Central memory CD4-positive, alpha-beta T cell (primary cell): ENCODE measurements around the gene P2RY13.

ENCODE experiments used
- DNase-seq: peaks from one replicate; pipeline ENCODE4 v3.0.0; 2022

Gene P2RY13

GRCh38 chr3:151289445-151289844 lies 39.9 kb downstream of the P2RY13 start:
- no peak for DNase-seq

DNA sequence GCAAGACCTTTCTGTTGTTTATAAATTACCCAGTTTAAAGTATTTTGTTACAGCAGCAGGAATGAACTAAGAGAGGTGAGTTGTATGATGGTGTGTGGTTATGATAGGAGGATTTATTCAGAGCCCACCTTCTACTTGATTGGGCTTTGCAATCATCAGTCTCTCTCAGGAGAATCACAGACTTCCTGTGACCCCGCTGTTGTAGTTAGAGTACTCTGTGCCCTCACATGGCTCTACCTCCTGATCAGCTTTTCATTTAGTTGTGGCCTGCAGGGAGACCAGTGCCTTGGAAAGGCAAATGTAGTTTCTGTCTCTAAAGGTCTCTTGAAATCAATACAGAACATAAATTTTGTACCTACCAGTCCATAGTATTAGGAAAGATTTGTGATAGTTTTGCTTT lies 43.4 kb downstream of the P2RY13 start:
- DNase-seq, result no peak

DNA sequence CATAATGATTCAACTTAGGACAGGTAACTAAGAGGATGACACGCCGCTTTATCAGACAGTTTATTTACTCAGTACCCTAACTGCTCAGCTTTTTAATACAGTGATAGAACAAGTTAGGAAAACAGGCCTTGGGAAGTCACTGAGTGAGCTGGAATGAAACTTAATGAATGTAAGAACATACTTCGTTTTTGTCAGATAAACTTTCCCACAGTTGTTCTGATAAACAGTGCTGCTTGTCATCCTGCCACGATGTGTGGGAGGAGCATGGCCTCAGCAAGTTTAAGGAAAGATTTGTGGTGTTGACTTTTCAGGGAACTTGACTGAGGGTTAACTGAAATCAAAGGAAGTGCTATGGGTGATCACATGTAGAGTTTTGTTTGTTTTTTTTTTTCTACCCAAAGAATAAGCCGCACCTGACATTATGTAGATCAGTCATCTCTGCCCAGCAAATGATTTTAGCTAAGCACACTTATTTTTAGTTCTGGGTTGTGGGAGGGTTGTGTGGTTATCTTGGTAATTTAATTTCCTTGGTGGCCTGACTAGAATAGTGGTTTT lies 45.4 kb downstream of the P2RY13 start:
- DNase-seq, result peak; percentile 12

DNA sequence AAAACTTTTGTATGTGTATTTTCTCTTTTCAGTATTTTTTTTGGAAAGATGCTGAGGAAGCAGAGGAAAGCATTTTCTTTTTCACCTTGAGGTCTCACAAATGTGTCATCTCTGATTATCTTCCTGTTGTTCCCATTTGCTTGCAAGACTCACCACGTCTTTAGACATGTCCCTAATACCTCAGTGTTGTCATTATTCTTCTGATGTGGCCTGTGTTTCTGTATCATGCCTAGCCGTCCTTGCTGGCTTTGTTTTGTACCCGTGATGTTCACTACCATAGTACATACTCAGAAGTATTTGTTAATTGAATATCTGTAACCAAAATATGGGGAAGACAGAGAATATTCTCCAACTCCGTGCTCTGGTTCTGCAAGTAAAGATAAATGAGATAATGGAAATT lies 46.0 kb downstream of the P2RY13 start:
- peak; percentile 35 for DNase-seq

GRCh38 chr3:151282921-151283320 lies 46.4 kb downstream of the P2RY13 start:
- peak; percentile 64 for DNase-seq

GRCh38 chr3:151281671-151282324 lies 47.6 kb downstream of the P2RY13 start:
- no peak for DNase-seq

GRCh38 chr3:151278230-151278629 lies 51.1 kb downstream of the P2RY13 start, which contains the start of gene P2RY14:
P2RY14 (minus strand) TSS chr3:151278542; CDS start chr3:151214316, 64,226 bp downstream.
- DNase-seq, result peak; percentile 3

GRCh38 chr3:151276687-151277042 lies 52.7 kb downstream of the P2RY13 start:
- peak; percentile 55 for DNase-seq
